GM23338 (cell line): Measurements from ENCODE around the gene RNF217. TPM values are rescaled to one million over a fixed set of nuclear protein-coding genes. Genes with fewer than 3 reads are reported as not detected.

Source experiments
- ATAC-seq: fragments of 200-7000 bp; cut with Tn5 transposase; 3 replicates; pipeline ENCODE4 v1.9.1; 2020
- DNase-seq: peaks from one replicate; pipeline ENCODE4 v3.0.0-alpha.2; 2015; ENCODE audit warnings: low spot score
- H2AFZ ChIP-seq: fragments of 200-600 bp; sonication (generic); 2 replicates; pipeline ENCODE4 v1.8.0; 2016; ENCODE audit warnings: antibody characterized with exemption, mild to moderate bottlenecking, moderate library complexity
- H3F3A ChIP-seq: fragments of 200-600 bp; sonication (generic); replicated peaks from 2 replicates; pipeline ENCODE4 v1.8.0; 2017; ENCODE audit warnings: antibody characterized with exemption, mixed run types, low read depth
- H3K27ac ChIP-seq: fragments of 200-600 bp; sonication (generic); 2 replicates; pipeline ENCODE4 v1.6.1; 2016; ENCODE audit warnings: low read depth
- H3K27me3 ChIP-seq: fragments of 200-600 bp; sonication (generic); 2 replicates; pipeline ENCODE4 v1.8.0; 2016; ENCODE audit warnings: mild to moderate bottlenecking, mixed run types, moderate library complexity; ENCODE audit not compliant: insufficient read depth
- H3K36me3 ChIP-seq: fragments of 200-600 bp; sonication (generic); 2 replicates; pipeline ENCODE4 v1.8.0; 2016; ENCODE audit warnings: mild to moderate bottlenecking; ENCODE audit not compliant: insufficient read depth
- H3K4me1 ChIP-seq: fragments of 200-600 bp; sonication (generic); 2 replicates; pipeline ENCODE4 v1.8.0; 2016; ENCODE audit warnings: mild to moderate bottlenecking, moderate library complexity; ENCODE audit not compliant: insufficient read depth
- H3K4me2 ChIP-seq: fragments of 200-600 bp; sonication (generic); 2 replicates; pipeline ENCODE4 v1.7.1; 2017; ENCODE audit warnings: mixed run types
- H3K4me3 ChIP-seq: fragments of 200-600 bp; sonication (generic); 2 replicates; pipeline ENCODE4 v1.6.1; 2016; ENCODE audit warnings: mixed run types
- H3K79me2 ChIP-seq: fragments of 200-600 bp; sonication (generic); replicated peaks from 2 replicates; pipeline ENCODE4 v1.8.0; 2017; ENCODE audit warnings: mild to moderate bottlenecking; ENCODE audit not compliant: insufficient read depth
- H3K9me2 ChIP-seq: fragments of 200-600 bp; sonication (generic); 2 replicates; pipeline ENCODE4 v1.8.0; 2017; ENCODE audit not compliant: insufficient read depth
- H4K20me1 ChIP-seq: fragments of 200-600 bp; sonication (generic); replicated peaks from 2 replicates; pipeline ENCODE4 v1.8.0; 2017; ENCODE audit warnings: mild to moderate bottlenecking; ENCODE audit not compliant: insufficient read depth
- H3K27ac Mint-ChIP-seq: 2 replicates; pipeline ENCODE4 v1.8.0; 2020; ENCODE audit warnings: inconsistent platforms, mild to moderate bottlenecking, moderate library complexity, mixed read lengths
- H3K27me3 Mint-ChIP-seq: 3 replicates; pipeline ENCODE4 v1.8.0; 2022; ENCODE audit warnings: low read depth, mild to moderate bottlenecking, moderate library complexity, mixed read lengths, inconsistent platforms; ENCODE audit not compliant: insufficient read depth, poor library complexity
- H3K36me3 Mint-ChIP-seq: 3 replicates; pipeline ENCODE4 v1.8.0; 2021; ENCODE audit warnings: low read depth, mild to moderate bottlenecking, inconsistent platforms, moderate library complexity, mixed read lengths
- H3K4me1 Mint-ChIP-seq: 3 replicates; pipeline ENCODE4 v1.8.0; 2020; ENCODE audit warnings: mild to moderate bottlenecking, inconsistent platforms, mixed read lengths
- H3K4me3 Mint-ChIP-seq: 3 replicates; pipeline ENCODE4 v1.8.0; 2021; ENCODE audit warnings: moderate library complexity, mild to moderate bottlenecking, inconsistent platforms, mixed read lengths
- H3K9me3 Mint-ChIP-seq: 3 replicates; pipeline ENCODE4 v1.8.0; 2020; ENCODE audit warnings: moderate library complexity, mild to moderate bottlenecking, inconsistent platforms, mixed read lengths
- CREB1 ChIP-seq: fragments of 250-450 bp; sonication (Bioruptor Pico); IDR thresholded peaks from 2 replicates; pipeline ENCODE4 v1.5.0; 2020; ENCODE audit warnings: low read depth, mild to moderate bottlenecking, moderate library complexity
- CTCF ChIP-seq, 2 experiments: fragments of 200-600 bp in 1 of 2; sonication (generic) in 1 of 2; conservative IDR thresholded peaks; 2 replicates each; pipeline versions ENCODE4 v1.5.1 to v1.6.1; 2016 to 2017; ENCODE audit warnings: antibody characterized with exemption in 2 of 2, low read depth in 2 of 2, mild to moderate bottlenecking in 2 of 2, moderate library complexity in 1 of 2
- ETS1 ChIP-seq: IDR thresholded peaks from 2 replicates; pipeline ENCODE4 v1.6.1; 2016; ENCODE audit warnings: antibody characterized with exemption
- EZH2 ChIP-seq: fragments of 200-600 bp; sonication (generic); IDR thresholded peaks from one replicate; pipeline ENCODE4 v1.8.0; 2017; ENCODE audit warnings: antibody characterized with exemption, mild to moderate bottlenecking, low read depth; ENCODE audit not compliant: unreplicated experiment
- EZH2phosphoT487 ChIP-seq: fragments of 200-600 bp; sonication (generic); IDR thresholded peaks from one replicate; pipeline ENCODE4 v1.8.1; 2018; ENCODE audit warnings: antibody characterized with exemption; ENCODE audit not compliant: unreplicated experiment
- JUNB ChIP-seq: IDR thresholded peaks from one replicate; pipeline ENCODE4 v1.6.1; 2016; ENCODE audit warnings: antibody characterized with exemption; ENCODE audit not compliant: unreplicated experiment
- NANOG ChIP-seq: IDR thresholded peaks from 2 replicates; pipeline ENCODE4 v1.6.1; 2016; ENCODE audit warnings: antibody characterized with exemption, borderline replicate concordance
- POLR2AphosphoS5 ChIP-seq: IDR thresholded peaks from 2 replicates; pipeline ENCODE4 v1.6.1; 2016; ENCODE audit warnings: antibody characterized with exemption, low read depth
- REST ChIP-seq: IDR thresholded peaks from one replicate; pipeline ENCODE4 v1.6.1; 2018; ENCODE audit warnings: antibody characterized with exemption; ENCODE audit not compliant: unreplicated experiment
- STAT1 ChIP-seq: IDR thresholded peaks from one replicate; pipeline ENCODE4 v1.6.1; 2016; ENCODE audit warnings: antibody characterized with exemption; ENCODE audit not compliant: unreplicated experiment
- ZNF114 ChIP-seq: fragments of 250-450 bp; sonication (Bioruptor Pico); IDR thresholded peaks from 2 replicates; pipeline ENCODE4 v1.5.0; 2020; ENCODE audit warnings: mild to moderate bottlenecking, moderate library complexity
- ZNF331 ChIP-seq: fragments of 250-450 bp; sonication (Bioruptor Pico); IDR thresholded peaks from 2 replicates; pipeline ENCODE4 v1.5.0; 2020; ENCODE audit warnings: low read depth, mild to moderate bottlenecking, moderate library complexity
- ZNF462 ChIP-seq: fragments of 250-450 bp; sonication (Bioruptor Pico); IDR thresholded peaks from 2 replicates; pipeline ENCODE4 v1.5.0; 2020; ENCODE audit warnings: mild to moderate bottlenecking, moderate library complexity
- polyA plus RNA-seq: library from polyadenylated mRNA; unstranded; fragments of >200 nt; fragmentation: Nextera tagmentation; extraction: Ambion mirVana; gene quantifications from 2 replicates; pipeline ENCODE4 v1.2.1, GENCODE V29; 2016
- total RNA-seq: library from RNA; depleted of rRNA; stranded (reverse); fragments of >200 nt; shearing (Covaris generic); gene quantifications from 2 replicates; pipeline ENCODE4 v1.2.3, GENCODE V29; 2014

The RNF217 gene
- total and polyA plus RNA-seq, 2 experiments from 2014 or later = 1.7 to 6.2 TPM

- H3K4me1 ChIP-seq = no peaks in the 10 kb centered on the region; the same call in 1 of the 2 replicates
- peaks cover 10% of the 10 kb centered on the region; the same call in 2 of the 3 replicates for H3K36me3 Mint-ChIP-seq
- no peak for DNase-seq
- no peak overlapping the region for H3K27ac Mint-ChIP-seq
- ATAC-seq = no peak
- H3K4me3 ChIP-seq = no peak overlapping the region
- no peak for TF ChIP-seq CREB1 (CRISPR knock-in tag)
- TF ChIP-seq ETS1 = no peak
- no peak for TF ChIP-seq ZNF114
- TF ChIP-seq POLR2AphosphoS5 = no peak
- no peak for TF ChIP-seq CTCF (conservative IDR thresholded peaks at IDR 0.05; ENCODE audit: low read depth in 2 of 2)
- TF ChIP-seq STAT1 = no peak
- no peak for TF ChIP-seq ZNF462 (CRISPR knock-in tag)
- no peak for TF ChIP-seq NANOG
- TF ChIP-seq ZNF331 (CRISPR knock-in tag) = no peak
- no peak for TF ChIP-seq JUNB
- TF ChIP-seq REST = no peak
- TF ChIP-seq EZH2phosphoT487 = no peak
- no peak for TF ChIP-seq EZH2
- H3K36me3 ChIP-seq = no peaks in the 10 kb centered on the region
- no peaks in the 10 kb centered on the region for H4K20me1 ChIP-seq
- no peak overlapping the region for H3K4me2 ChIP-seq
- H3K27ac ChIP-seq = no peak overlapping the region
- no peaks in the 10 kb centered on the region for H3F3A ChIP-seq
- H3K4me3 Mint-ChIP-seq = no peak overlapping the region
- H3K79me2 ChIP-seq = no peaks in the 10 kb centered on the region
- H3K9me3 Mint-ChIP-seq = peaks cover 5% of the 10 kb centered on the region
- H3K9me2 ChIP-seq = no peaks in the 10 kb centered on the region
- H2AFZ ChIP-seq = no peak overlapping the region
- H3K27me3 ChIP-seq = no peaks in the 10 kb centered on the region
- H3K4me1 Mint-ChIP-seq = 0 out of 3 replicates have a peak, but pooled peaks cover 2% of the 10 kb centered on the region
- peaks cover 1% of the 10 kb centered on the region for H3K27me3 Mint-ChIP-seq
Observed at GRCh38 chr6:125030969-125031368, 68.7 kb downstream of the RNF217 start.
